MM.1S (cell line): ENCODE measurements around the gene CTSA.

Source experiments
- DNase-seq: peaks from one replicate; pipeline ENCODE4 v3.0.0-alpha.2; 2015
- H2AFZ ChIP-seq: fragments of 300-600 bp; sonication (generic); 2 replicates; pipeline ENCODE4 v1.6.0; 2016; ENCODE audit warnings: antibody characterized with exemption, low read length
- H3F3A ChIP-seq: fragments of 300-600 bp; sonication (generic); 2 replicates; pipeline ENCODE4 v1.6.1; 2016; ENCODE audit warnings: mild to moderate bottlenecking, antibody characterized with exemption, low read length, moderate library complexity, mixed read lengths; ENCODE audit not compliant: insufficient read depth
- H3K27ac ChIP-seq: fragments of 300-600 bp; sonication (generic); 2 replicates; pipeline ENCODE4 v1.5.1; 2016; ENCODE audit warnings: mild to moderate bottlenecking, low read length
- H3K27me3 ChIP-seq: fragments of 300-600 bp; sonication (generic); replicated peaks from 2 replicates; pipeline ENCODE4 v1.6.0; 2016; ENCODE audit warnings: low read length; ENCODE audit not compliant: insufficient read depth
- H3K36me3 ChIP-seq: fragments of 300-600 bp; sonication (generic); replicated peaks from 2 replicates; pipeline ENCODE4 v1.6.1; 2016; ENCODE audit warnings: mild to moderate bottlenecking, low read length, mixed read lengths; ENCODE audit not compliant: insufficient read depth
- H3K4me1 ChIP-seq: fragments of 300-600 bp; sonication (generic); 2 replicates; pipeline ENCODE4 v1.6.1; 2016; ENCODE audit warnings: low read length, mixed read lengths
- H3K4me2 ChIP-seq: fragments of 300-600 bp; sonication (generic); 2 replicates; pipeline ENCODE4 v1.6.0; 2016; ENCODE audit warnings: low read depth, low read length
- H3K4me3 ChIP-seq: fragments of 300-600 bp; sonication (generic); 2 replicates; pipeline ENCODE4 v1.5.1; 2016; ENCODE audit warnings: low read length, mixed read lengths
- H3K79me2 ChIP-seq: fragments of 300-600 bp; sonication (generic); 2 replicates; pipeline ENCODE4 v1.6.1; 2016; ENCODE audit warnings: mixed run types, low read length, mixed read lengths
- H3K9ac ChIP-seq: fragments of 300-600 bp; sonication (generic); 2 replicates; pipeline ENCODE4 v1.6.1; 2016; ENCODE audit warnings: low read length, mixed read lengths
- H3K9me2 ChIP-seq: fragments of 300-600 bp; sonication (generic); replicated peaks from 2 replicates; pipeline ENCODE4 v1.6.1; 2016; ENCODE audit warnings: mild to moderate bottlenecking, low read length, mixed read lengths; ENCODE audit not compliant: insufficient read depth
- H3K9me3 ChIP-seq: fragments of 300-600 bp; sonication (generic); replicated peaks from 2 replicates; pipeline ENCODE4 v1.6.1; 2016; ENCODE audit warnings: mild to moderate bottlenecking, low read length, mixed read lengths; ENCODE audit not compliant: insufficient read depth
- H4K20me1 ChIP-seq: fragments of 300-600 bp; sonication (generic); 2 replicates; pipeline ENCODE4 v1.6.1; 2016; ENCODE audit warnings: mild to moderate bottlenecking, low read length, moderate library complexity, mixed read lengths; ENCODE audit not compliant: insufficient read depth
- EZH2 ChIP-seq: fragments of 300-600 bp; sonication (generic); optimal IDR thresholded peaks from 2 replicates; pipeline ENCODE3; 2017; ENCODE audit warnings: low read depth, mild to moderate bottlenecking, antibody characterized with exemption, low read length, mixed read lengths
- EZH2phosphoT487 ChIP-seq: fragments of 300-600 bp; sonication (generic); IDR thresholded peaks from 2 replicates; pipeline ENCODE4 v1.6.1; 2018; ENCODE audit warnings: antibody characterized with exemption, low read length
- TF ChIP-seq, protein P1 (sequence below): fragments of 300-600 bp; sonication (generic); IDR thresholded peaks from 2 replicates; pipeline ENCODE4 v1.5.1; 2016; ENCODE audit warnings: antibody characterized with exemption, low read length, mixed read lengths

The CTSA gene

DNA sequence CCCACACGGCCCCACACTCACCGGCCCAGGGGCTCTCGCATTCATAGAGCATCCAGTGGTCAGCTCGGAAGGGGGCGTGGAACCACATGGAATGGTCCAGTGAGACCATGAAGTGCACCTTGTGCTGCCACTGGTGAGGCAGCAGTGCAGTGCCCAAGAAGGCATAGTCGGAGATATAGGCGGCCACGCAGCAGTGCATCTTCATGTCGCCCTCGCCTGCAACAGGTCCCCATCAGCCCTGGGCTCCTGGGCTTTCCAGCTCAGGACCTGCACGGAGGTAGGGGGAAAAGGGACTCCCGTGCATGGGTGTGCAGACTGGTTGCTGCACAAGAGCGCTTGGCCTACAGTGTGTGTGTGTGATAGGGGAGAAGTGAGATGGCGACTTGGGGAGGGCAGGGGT is 47.6 kb upstream of the CTSA start:
- no peak for TF ChIP-seq EZH2
- TF ChIP-seq, protein P1, sequence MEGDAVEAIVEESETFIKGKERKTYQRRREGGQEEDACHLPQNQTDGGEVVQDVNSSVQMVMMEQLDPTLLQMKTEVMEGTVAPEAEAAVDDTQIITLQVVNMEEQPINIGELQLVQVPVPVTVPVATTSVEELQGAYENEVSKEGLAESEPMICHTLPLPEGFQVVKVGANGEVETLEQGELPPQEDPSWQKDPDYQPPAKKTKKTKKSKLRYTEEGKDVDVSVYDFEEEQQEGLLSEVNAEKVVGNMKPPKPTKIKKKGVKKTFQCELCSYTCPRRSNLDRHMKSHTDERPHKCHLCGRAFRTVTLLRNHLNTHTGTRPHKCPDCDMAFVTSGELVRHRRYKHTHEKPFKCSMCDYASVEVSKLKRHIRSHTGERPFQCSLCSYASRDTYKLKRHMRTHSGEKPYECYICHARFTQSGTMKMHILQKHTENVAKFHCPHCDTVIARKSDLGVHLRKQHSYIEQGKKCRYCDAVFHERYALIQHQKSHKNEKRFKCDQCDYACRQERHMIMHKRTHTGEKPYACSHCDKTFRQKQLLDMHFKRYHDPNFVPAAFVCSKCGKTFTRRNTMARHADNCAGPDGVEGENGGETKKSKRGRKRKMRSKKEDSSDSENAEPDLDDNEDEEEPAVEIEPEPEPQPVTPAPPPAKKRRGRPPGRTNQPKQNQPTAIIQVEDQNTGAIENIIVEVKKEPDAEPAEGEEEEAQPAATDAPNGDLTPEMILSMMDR = no peak
- Histone ChIP-seq H3K27me3 (no peaks in the 10 kb centered on the region), H3K27ac (no peak overlapping the region), H3K79me2 (no peaks in the 10 kb centered on the region), H3K4me3 (no peak overlapping the region), H3K4me2 (no peak overlapping the region), H4K20me1 (no peaks in the 10 kb centered on the region), H3F3A (no peaks in the 10 kb centered on the region), H3K4me1 (no peaks in the 10 kb centered on the region), H3K9me3 (no peaks in the 10 kb centered on the region), H3K9ac (no peak overlapping the region), H3K9me2 (no peaks in the 10 kb centered on the region), H3K36me3 (no peaks in the 10 kb centered on the region), H2AFZ (no peak overlapping the region)
- DNase-seq = no peak

DNA sequence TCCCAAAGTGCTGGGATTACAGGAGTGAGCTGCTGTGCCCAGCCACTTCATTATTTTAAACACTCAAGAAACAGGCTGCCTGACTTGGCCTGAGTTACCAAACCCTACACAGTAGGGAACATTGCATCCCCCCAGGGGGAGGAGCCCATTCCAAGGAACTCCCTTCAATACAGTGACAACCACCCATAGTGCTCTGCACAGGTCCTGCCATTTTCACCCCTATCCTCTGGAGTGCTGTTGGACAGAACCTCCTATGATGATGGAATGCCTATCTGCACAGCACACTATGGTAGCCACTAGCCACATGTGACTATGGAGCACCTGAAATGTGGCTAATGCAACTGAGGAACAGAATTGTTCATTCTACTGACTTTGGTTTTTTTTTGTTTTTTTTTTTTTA is 45.7 kb upstream of the CTSA start:
- Histone ChIP-seq H3K9me3 (no peaks in the 10 kb centered on the region), H3K9me2 (no peaks in the 10 kb centered on the region), H4K20me1 (no peaks in the 10 kb centered on the region), H3K9ac (no peak overlapping the region), H3K4me3 (no peak overlapping the region), H3K79me2 (no peaks in the 10 kb centered on the region), H3F3A (no peaks in the 10 kb centered on the region), H3K4me2 (no peak overlapping the region), H2AFZ (no peak overlapping the region), H3K27ac (no peak overlapping the region), H3K36me3 (no peaks in the 10 kb centered on the region), H3K27me3 (no peaks in the 10 kb centered on the region), H3K4me1 (no peaks in the 10 kb centered on the region)
- TF ChIP-seq EZH2phosphoT487 (no peak), EZH2 (no peak)
- TF ChIP-seq, protein P1 = no peak
- no peak for DNase-seq

DNA sequence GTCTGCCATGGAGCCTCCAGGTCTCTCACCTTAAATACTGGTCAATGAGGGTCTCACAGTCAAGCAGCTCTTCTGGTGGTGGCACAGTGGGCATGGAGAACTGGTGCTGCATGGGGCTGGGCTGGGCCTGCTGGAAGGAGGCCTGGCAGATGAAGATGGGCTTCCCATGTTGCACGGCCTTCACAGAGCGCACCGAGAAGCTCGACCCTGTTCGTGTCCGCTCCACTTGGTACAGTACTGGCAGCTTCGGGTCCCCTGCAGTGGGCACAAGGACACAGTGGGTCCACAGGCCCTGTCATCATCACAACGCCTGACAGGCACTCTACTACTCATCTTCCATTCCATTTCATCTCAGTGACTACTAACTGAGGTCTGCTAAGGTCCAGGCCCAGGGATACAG is 42.7 kb upstream of the CTSA start:
- no peaks in the 10 kb centered on the region for H3K79me2 ChIP-seq
- H2AFZ ChIP-seq = no peak overlapping the region
- TF ChIP-seq EZH2phosphoT487 = no peak
- no peak for TF ChIP-seq EZH2
- TF ChIP-seq, protein P1 = no peak
- H3K27me3 ChIP-seq = no peaks in the 10 kb centered on the region
- no peak overlapping the region for H3K27ac ChIP-seq
- H3K36me3 ChIP-seq = no peaks in the 10 kb centered on the region
- no peak overlapping the region for H3K4me2 ChIP-seq
- no peak for DNase-seq
- H3K4me3 ChIP-seq = no peak overlapping the region
- H3K4me1 ChIP-seq = no peaks in the 10 kb centered on the region
- no peaks in the 10 kb centered on the region for H3K9me2 ChIP-seq
- H3F3A ChIP-seq = no peaks in the 10 kb centered on the region
- no peaks in the 10 kb centered on the region for H3K9me3 ChIP-seq
- no peaks in the 10 kb centered on the region for H4K20me1 ChIP-seq
- no peak overlapping the region for H3K9ac ChIP-seq
